ENCODE results near the gene CALN1. TPM values are rescaled to one million over a fixed set of nuclear protein-coding genes. Genes with fewer than 3 reads are reported as not detected.

CALN1 gene
- total and polyA plus RNA-seq, 11 donors: not detected

- Histone ChIP-seq H3K36me3 (no peaks in the 10 kb centered on the region), H3K9me3 (peaks cover 0 to 9% (median 0%) of the 10 kb centered on the region in 12 donors), H3K27ac (no peak overlapping the region), H3K4me3 (no peak overlapping the region), H3K4me1 (no peaks in the 10 kb centered on the region), H3K27me3 (no peaks in the 10 kb centered on the region)
- intact Hi-C loops (cut with DNase I): no loop called here
- no peak for DNase-seq
- 92 to 95% (median 93%) methylated on average over 10 of the region's 10 CpGs for WGBS, 4 donors
- TF ChIP-seq POLR2A (IDR thresholded peaks at IDR 0.05) (no peak), CTCF (IDR thresholded peaks at IDR 0.05) (no peak)
- no peak for ATAC-seq
Observed at GRCh38 chr7:71795410-71795809, 616.7 kb downstream of the CALN1 start.

- H3K27ac ChIP-seq: no peak overlapping the region
- WGBS, 4 donors: 72 to 89% (median 81%) methylated on average over 5 of the region's 5 CpGs
- H3K36me3 ChIP-seq: no peaks in the 10 kb centered on the region
- DNase-seq: no peak
- intact Hi-C loops (cut with DNase I): no loop called here
- TF ChIP-seq CTCF (IDR thresholded peaks at IDR 0.05): no peak
- peaks cover 0 to 17% (median under 1%) of the 10 kb centered on the region in 12 donors for H3K9me3 ChIP-seq
- H3K4me3 ChIP-seq: no peak overlapping the region
- ATAC-seq: no peak
- no peaks in the 10 kb centered on the region for H3K27me3 ChIP-seq
- no peaks in the 10 kb centered on the region for H3K4me1 ChIP-seq
Observed at GRCh38 chr7:71793251-71793650, 618.9 kb downstream of the CALN1 start.

- no peak for TF ChIP-seq CTCF (IDR thresholded peaks at IDR 0.05)
- no peak for TF ChIP-seq POLR2A (IDR thresholded peaks at IDR 0.05)
- WGBS, 4 donors: 92 to 95% (median 93%) methylated on average over 15 of the region's 15 CpGs
- Histone ChIP-seq H3K27me3 (peaks cover 0 to 10% (median 0%) of the 10 kb centered on the region in 9 donors), H3K36me3 (no peaks in the 10 kb centered on the region), H3K4me1 (no peaks in the 10 kb centered on the region), H3K4me3 (no peak overlapping the region), H3K9me3 (peaks cover 0 to 36% (median 12%) of the 10 kb centered on the region in 12 donors), H3K27ac (no peak overlapping the region)
- ATAC-seq (no peak), DNase-seq (no peak)
- intact Hi-C loops (cut with DNase I): no loop called here
Observed at GRCh38 chr7:71787513-71787912, 624.6 kb downstream of the CALN1 start.

GRCh38 chr7:71785216-71785615, 626.9 kb downstream of the CALN1 start:
- ATAC-seq (no peak), DNase-seq (no peak)
- H3K27ac ChIP-seq: no peak overlapping the region
- peaks cover 0 to 26% (median 12%) of the 10 kb centered on the region in 12 donors for H3K9me3 ChIP-seq
- WGBS, 4 donors: 67 to 82% (median 76%) methylated on average over 5 of the region's 5 CpGs
- TF ChIP-seq POLR2A (IDR thresholded peaks at IDR 0.05): no peak
- no peak for TF ChIP-seq CTCF (IDR thresholded peaks at IDR 0.05)
- H3K4me1 ChIP-seq: no peaks in the 10 kb centered on the region
- H3K4me3 ChIP-seq: no peak overlapping the region
- intact Hi-C loops (cut with DNase I): no loop called here
- H3K27me3 ChIP-seq: peaks cover 0 to 18% (median 0%) of the 10 kb centered on the region in 9 donors
- no peaks in the 10 kb centered on the region for H3K36me3 ChIP-seq

Measured in heart left ventricle (tissue), 16 donors.